Body of pancreas (tissue), 4 donors: Measurements from ENCODE around the gene KCND3. TPM values are rescaled to one million over a fixed set of nuclear protein-coding genes. Genes with fewer than 3 reads are reported as not detected.

Source experiments
- ATAC-seq: fragments of 150-250 bp; one replicate; pipeline ENCODE4 v1.9.1; 2016
- DNase-seq, 4 donors: peaks; one replicate each; pipeline ENCODE4 v3.0.0-alpha.2; 2019
- H3K27ac ChIP-seq, 4 donors: fragments of 200-600 bp; sonication (generic); 1 replicate in 3 of 4; 2 replicates in 1 of 4; pipeline versions ENCODE4 v1.5.1 to v1.6.1; 2016 to 2019; ENCODE audit warnings: mild to moderate bottlenecking in 1 of 4, mixed read lengths in 1 of 4, moderate library complexity in 1 of 4
- H3K27me3 ChIP-seq, 2 donors: fragments of 200-600 bp; sonication (generic); one replicate each; pipeline ENCODE4 v1.6.0; 2016; ENCODE audit warnings: mild to moderate bottlenecking in 1 of 2
- H3K36me3 ChIP-seq, 2 donors: fragments of 200-600 bp; sonication (generic); replicated peaks in 1 of 2; 2 replicates each; pipeline ENCODE4 v1.5.1; 2016; ENCODE audit warnings: low read depth in 2 of 2; ENCODE audit not compliant: insufficient read depth in 1 of 2
- H3K4me1 ChIP-seq: fragments of 200-600 bp; sonication (generic); one replicate; pipeline ENCODE4 v1.6.0; 2016
- H3K4me3 ChIP-seq, 2 donors: fragments of 200-600 bp; sonication (generic); 1 replicate in 1 of 2; 2 replicates in 1 of 2; pipeline ENCODE4 v1.5.1; 2016 to 2019
- H3K9me3 ChIP-seq, 3 donors: fragments of 200-600 bp; sonication (generic); 1 replicate in 2 of 3; 2 replicates in 1 of 3; pipeline ENCODE4 v1.5.1; 2016
- POLR2A ChIP-seq, 3 donors: fragments of 450-650 bp; IDR thresholded peaks; one replicate each; pipeline ENCODE4 v1.6.1; 2016; ENCODE audit warnings: antibody characterized with exemption in 3 of 3, mild to moderate bottlenecking in 2 of 3
- WGBS, 2 donors: methylation state at CpG; one replicate each; pipeline ENCODE4 v1.1.5; 2017; 5-methylcytosine and 5-hydroxymethylcytosine counted together
- intact Hi-C: fragments of 100-400 bp; cut with DNase I; formaldehyde crosslinking; loops from one replicate; pipeline ENCODE4 v1.15.1; 2023
- total RNA-seq, 2 donors: library from RNA; depleted of rRNA; stranded (reverse); fragments of >200 nt; gene quantifications; one replicate each; pipeline ENCODE4 v1.1.0, GENCODE V29; 2016
- TF ChIP-seq, protein P1 (sequence below), 7 experiments: fragments of 450-650 bp in 4 of 7; fragments of 200-600 bp in 3 of 7; sonication (generic) in 3 of 7; IDR thresholded peaks; one replicate each; pipeline ENCODE4 v1.5.1; 2016 to 2019; ENCODE audit warnings: antibody characterized with exemption in 7 of 7

Gene KCND3
- total RNA-seq, 2 donors from 2014 or later, result 7.6 to 15.0 TPM

DNA sequence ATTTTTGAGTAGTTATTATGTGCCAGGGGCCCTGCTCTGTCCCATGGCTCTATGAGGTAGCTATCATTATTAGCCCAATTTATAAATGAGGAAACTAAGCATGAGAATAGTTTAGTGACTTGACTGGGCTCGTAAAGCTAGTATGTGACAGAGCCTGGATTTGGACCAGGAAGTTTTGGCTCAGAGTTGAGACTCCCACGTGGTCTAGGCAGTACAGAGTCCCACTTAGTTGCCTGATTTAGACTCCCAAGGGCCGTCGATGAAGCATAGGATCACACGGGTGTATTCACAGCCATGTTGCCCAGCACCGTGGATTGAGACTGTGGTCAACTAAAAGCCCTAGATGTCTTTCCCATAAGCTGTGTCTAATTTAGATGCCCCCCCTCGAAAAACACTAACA is 152.1 kb downstream of the KCND3 start:
- DNase-seq, result no peak
- H3K9me3 ChIP-seq, result no peaks in the 10 kb centered on the region
- H3K4me1 ChIP-seq, result no peaks in the 10 kb centered on the region
- H3K27me3 ChIP-seq, result no peaks in the 10 kb centered on the region
- intact Hi-C loops, result no loop called here
- TF ChIP-seq, protein P1, sequence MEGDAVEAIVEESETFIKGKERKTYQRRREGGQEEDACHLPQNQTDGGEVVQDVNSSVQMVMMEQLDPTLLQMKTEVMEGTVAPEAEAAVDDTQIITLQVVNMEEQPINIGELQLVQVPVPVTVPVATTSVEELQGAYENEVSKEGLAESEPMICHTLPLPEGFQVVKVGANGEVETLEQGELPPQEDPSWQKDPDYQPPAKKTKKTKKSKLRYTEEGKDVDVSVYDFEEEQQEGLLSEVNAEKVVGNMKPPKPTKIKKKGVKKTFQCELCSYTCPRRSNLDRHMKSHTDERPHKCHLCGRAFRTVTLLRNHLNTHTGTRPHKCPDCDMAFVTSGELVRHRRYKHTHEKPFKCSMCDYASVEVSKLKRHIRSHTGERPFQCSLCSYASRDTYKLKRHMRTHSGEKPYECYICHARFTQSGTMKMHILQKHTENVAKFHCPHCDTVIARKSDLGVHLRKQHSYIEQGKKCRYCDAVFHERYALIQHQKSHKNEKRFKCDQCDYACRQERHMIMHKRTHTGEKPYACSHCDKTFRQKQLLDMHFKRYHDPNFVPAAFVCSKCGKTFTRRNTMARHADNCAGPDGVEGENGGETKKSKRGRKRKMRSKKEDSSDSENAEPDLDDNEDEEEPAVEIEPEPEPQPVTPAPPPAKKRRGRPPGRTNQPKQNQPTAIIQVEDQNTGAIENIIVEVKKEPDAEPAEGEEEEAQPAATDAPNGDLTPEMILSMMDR (IDR thresholded peaks at IDR 0.05), result no peak
- TF ChIP-seq POLR2A (IDR thresholded peaks at IDR 0.05), result no peak
- H3K4me3 ChIP-seq, result no peak overlapping the region
- 73 to 77% methylated on average over 7 of the region's 7 CpGs for WGBS, 2 donors
- no peaks in the 10 kb centered on the region for H3K36me3 ChIP-seq
- H3K27ac ChIP-seq, result no peak overlapping the region
- ATAC-seq, result no peak

- H3K9me3 ChIP-seq, result no peaks in the 10 kb centered on the region
- H3K27me3 ChIP-seq, result no peaks in the 10 kb centered on the region
- intact Hi-C loops, result no loop called here
- 92 to 97% methylated on average over 7 of the region's 7 CpGs for WGBS, 2 donors
- H3K4me1 ChIP-seq, result no peaks in the 10 kb centered on the region
- no peak overlapping the region for H3K4me3 ChIP-seq
- no peak overlapping the region for H3K27ac ChIP-seq
- no peaks in the 10 kb centered on the region for H3K36me3 ChIP-seq
- no peak for TF ChIP-seq POLR2A (IDR thresholded peaks at IDR 0.05)
- TF ChIP-seq, protein P1 (IDR thresholded peaks at IDR 0.05), result no peak
- DNase-seq (no peak), ATAC-seq (no peak)
Observed at GRCh38 chr1:111836111-111836510, 153.4 kb downstream of the KCND3 start.

DNA sequence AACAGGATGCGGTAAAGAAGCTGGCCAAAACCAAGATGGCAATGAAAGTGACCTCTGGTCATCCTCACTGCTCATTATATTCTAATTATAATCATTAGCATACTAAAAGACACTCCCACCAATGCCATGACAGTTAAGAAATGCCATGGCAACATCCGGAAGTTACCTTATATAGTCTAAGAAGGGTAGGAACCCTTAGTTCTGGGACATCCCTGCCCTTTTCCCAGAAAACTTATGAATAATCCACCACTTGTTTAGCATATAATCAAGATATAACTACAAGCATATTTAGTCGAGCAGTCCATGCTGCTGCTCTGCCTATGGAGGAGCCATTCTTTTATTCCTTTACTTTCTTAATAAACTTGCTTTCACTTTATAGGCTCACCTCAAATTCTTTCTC is 154.0 kb downstream of the KCND3 start:
- no peak overlapping the region for H3K4me3 ChIP-seq
- no peak overlapping the region for H3K27ac ChIP-seq
- H3K4me1 ChIP-seq, result no peaks in the 10 kb centered on the region
- intact Hi-C loops, result no loop called here
- no peaks in the 10 kb centered on the region for H3K36me3 ChIP-seq
- TF ChIP-seq, protein P1 (IDR thresholded peaks at IDR 0.05), result no peak
- TF ChIP-seq POLR2A (IDR thresholded peaks at IDR 0.05), result no peak
- 72 to 75% methylated on average over 3 of the region's 3 CpGs for WGBS, 2 donors
- no peaks in the 10 kb centered on the region for H3K9me3 ChIP-seq
- H3K27me3 ChIP-seq, result no peaks in the 10 kb centered on the region
- DNase-seq (no peak), ATAC-seq (no peak)

GRCh38 chr1:111834956-111835355 is 154.5 kb downstream of the KCND3 start:
- TF ChIP-seq, protein P1 (IDR thresholded peaks at IDR 0.05), result no peak
- TF ChIP-seq POLR2A (IDR thresholded peaks at IDR 0.05), result no peak
- intact Hi-C loops, result no loop called here
- WGBS, 2 donors, result 76 to 82% methylated on average over 5 of the region's 5 CpGs
- no peak overlapping the region for H3K27ac ChIP-seq
- no peak for DNase-seq
- H3K36me3 ChIP-seq, result no peaks in the 10 kb centered on the region
- no peaks in the 10 kb centered on the region for H3K4me1 ChIP-seq
- ATAC-seq, result no peak
- no peaks in the 10 kb centered on the region for H3K9me3 ChIP-seq
- H3K27me3 ChIP-seq, result no peaks in the 10 kb centered on the region
- no peak overlapping the region for H3K4me3 ChIP-seq

- intact Hi-C loops, result no loop called here
- 75 to 76% methylated on average over 4 of the region's 4 CpGs for WGBS, 2 donors
- no peak for DNase-seq
- no peaks in the 10 kb centered on the region for H3K36me3 ChIP-seq
- H3K4me1 ChIP-seq, result no peaks in the 10 kb centered on the region
- H3K27me3 ChIP-seq, result no peaks in the 10 kb centered on the region
- no peaks in the 10 kb centered on the region for H3K9me3 ChIP-seq
- no peak for TF ChIP-seq POLR2A (IDR thresholded peaks at IDR 0.05)
- no peak overlapping the region for H3K27ac ChIP-seq
- ATAC-seq, result no peak
- no peak overlapping the region for H3K4me3 ChIP-seq
Observed at GRCh38 chr1:111833334-111833733, 156.1 kb downstream of the KCND3 start.
